Activated CD8-positive, alpha-beta memory T cell treated with anti-CD3 and anti-CD28 coated beads, Interleukin-2, amount 50 U/mL, for 1 hour (primary cell): ENCODE data around the gene KIF16B.
"Not testable (repeated sequence)": the region's sequence is repeated elsewhere in the genome, so short reads cannot be mapped to it uniquely, and the experiment has no call there.

Experiments
- DNase-seq: peaks from one replicate; pipeline ENCODE4 v3.0.0-alpha.2; 2020; ENCODE audit errors: extremely low read depth

The KIF16B gene

GRCh38 chr20:16589623-16590022 is 16.4 kb upstream of the KIF16B start:
- no peak for DNase-seq

DNA sequence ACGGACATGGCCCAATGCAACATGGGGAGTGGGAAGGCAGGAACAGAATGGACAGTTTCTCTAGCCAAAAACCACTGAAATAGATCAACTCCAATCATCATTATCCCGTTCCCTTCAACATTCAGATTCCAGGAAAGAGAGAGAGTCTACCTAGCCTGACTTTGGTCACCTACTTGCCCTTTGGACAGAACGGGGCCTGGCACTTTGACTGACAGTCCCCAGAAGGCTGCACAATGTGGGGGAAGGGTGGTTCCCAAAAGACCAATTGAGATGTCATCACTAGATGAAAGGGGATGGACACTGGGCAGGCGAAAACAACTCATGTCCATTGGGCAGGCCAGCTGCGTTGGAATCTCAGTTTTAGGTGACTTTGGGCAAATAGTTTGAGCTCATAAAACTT is 15.0 kb upstream of the KIF16B start:
- DNase-seq, result no peak

GRCh38 chr20:16587066-16587465 is 13.8 kb upstream of the KIF16B start:
- DNase-seq, result no peak

DNA sequence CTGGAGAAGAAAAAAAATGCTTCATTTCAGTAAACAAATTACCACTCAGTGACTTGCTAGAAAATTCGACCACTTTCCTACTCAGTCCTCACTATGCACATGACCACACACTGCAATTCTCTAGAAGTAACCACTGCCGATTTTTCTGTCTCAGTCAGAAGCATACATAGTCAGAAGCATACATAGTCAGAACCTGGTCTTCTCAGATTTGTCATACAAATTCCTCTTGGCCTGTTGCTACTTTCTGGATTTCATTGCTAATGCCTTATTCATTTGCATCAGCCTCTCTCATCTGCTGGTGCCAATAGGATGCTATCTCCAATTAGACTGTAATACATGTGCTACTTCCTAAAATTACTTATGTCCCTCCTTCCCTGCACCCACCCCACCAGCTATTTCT is 10.2 kb upstream of the KIF16B start:
- DNase-seq, result no peak

GRCh38 chr20:16581241-16581640 is 8.0 kb upstream of the KIF16B start:
- DNase-seq, result no peak

- DNase-seq, result no peak
These were observed 7.4 kb upstream of the KIF16B start for GRCh38 chr20:16580620-16581019.

DNA sequence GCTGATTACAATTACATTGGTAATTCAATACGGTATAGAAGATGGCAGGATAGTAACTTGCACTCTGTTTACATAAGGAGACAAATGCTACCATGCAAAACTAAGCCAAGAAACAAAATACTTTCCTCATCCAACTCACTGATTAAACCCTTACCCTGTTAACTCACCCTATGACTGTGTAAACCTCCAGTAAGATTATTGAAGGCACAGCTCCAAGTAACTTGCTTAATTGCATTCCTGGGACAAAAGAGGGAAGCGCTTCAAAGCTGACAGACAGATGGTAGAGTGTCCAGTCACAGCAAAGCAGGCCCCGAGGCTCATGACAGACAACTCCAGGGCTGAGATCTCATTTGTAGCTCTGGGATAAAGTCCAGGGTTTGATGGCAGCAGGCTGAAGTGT is 6.9 kb upstream of the KIF16B start:
- no peak for DNase-seq

DNA sequence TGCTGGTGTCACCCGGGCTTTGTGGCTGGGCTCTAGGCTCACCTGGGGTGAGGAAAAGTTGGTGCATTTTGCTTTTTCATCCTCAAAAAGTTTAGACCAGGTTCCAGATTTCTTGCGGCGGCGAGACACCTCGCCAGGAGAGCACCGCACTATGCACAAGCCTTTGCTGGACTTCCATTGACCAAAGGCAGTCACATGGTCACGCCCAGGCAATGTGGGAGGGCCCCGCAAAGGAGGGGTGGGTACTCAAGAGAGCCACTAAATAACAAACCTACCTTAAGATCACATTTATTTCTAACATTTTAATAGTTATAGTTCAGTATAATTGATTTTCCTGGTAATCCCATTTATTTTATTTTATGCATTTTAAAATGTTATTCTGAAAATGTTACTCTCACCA is 3.0 kb upstream of the KIF16B start:
- no peak for DNase-seq

GRCh38 chr20:16575390-16576140 is 2.3 kb upstream of the KIF16B start:
- no peak for DNase-seq

- DNase-seq, result peak; percentile 33
These were observed 1.6 kb upstream of the KIF16B start for GRCh38 chr20:16574656-16575355.

DNA sequence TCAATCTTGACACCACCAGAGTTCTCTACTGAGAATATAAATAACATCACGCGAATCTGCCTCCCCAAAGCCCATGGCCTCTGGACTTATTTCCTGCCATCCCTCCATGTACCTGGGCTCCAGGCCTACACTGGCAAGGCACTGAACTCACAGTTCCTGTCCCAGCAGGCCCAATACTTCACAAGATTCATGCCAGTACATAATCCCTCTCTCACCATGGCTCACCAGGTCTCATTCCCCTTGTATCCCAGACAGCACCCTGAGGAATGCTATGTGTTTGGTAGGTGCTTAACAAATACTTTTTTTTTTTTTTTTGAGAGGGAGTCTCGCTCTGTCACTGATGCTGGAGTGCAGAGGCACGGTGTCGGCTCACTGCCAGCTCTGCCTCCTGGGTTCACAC is 1.9 kb downstream of the KIF16B start:
- DNase-seq, result no peak

DNA sequence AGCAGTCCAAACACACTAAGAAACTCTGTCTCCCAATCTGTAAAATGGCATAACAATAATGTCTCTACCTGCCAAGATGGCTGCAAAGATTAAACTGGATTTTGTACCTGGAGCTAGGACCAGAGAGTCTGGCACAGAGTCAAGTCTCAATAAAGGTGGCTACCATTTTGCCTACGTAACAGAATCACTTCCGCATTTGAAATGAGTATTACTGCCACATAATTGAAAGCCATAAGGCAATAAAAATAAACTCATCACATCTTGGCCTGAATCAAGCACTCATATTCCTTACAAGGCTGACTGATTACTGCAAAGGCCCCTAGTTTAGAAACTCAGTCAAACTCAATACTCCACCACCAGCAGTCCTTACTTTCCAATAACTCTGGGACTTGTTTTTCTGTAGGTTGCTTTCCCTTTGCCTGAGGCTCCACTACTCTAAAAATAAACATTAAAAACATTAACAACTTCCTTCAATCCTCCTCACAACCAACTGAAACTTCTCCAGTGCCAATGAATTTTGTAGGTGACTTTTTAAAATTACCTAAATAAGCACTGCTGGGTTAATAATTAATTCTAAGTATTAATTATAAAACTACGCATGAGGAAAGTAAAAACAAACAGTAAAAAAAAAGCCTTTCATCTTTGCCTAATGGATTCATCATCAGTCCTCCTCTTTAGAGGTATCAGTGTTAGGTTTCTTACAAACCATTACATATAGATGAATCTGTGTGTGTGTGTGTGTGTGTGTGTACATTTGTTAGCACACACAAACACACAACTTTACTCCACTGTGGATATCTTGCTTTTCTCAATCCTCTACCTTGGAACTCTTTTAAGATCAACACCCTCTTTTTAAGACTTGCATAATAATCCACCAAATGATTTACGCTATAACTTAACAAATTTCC is 3.7 kb downstream of the KIF16B start:
- DNase-seq, result no peak

GRCh38 chr20:16566080-16566479 is 7.2 kb downstream of the KIF16B start:
- no peak for DNase-seq

DNA sequence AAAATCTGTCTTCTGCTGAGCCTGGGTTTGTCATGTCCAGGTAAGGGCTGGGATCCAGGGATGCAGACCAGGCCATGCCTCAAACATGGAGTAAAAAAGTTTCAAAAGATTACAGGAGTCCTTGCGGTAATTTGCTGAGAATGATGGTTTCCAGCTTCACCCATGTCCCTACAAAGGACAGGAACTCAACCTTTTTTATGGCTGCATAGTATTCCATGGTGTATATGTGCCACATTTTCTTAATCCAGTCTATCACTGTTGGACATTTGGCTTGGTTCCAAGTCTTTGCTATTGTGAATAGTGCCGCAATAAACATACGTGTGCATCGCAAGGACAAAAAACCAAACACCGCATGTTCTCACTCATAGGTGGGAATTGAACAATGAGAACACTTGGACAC is 9.2 kb downstream of the KIF16B start:
- not testable (repeated sequence) for DNase-seq

DNA sequence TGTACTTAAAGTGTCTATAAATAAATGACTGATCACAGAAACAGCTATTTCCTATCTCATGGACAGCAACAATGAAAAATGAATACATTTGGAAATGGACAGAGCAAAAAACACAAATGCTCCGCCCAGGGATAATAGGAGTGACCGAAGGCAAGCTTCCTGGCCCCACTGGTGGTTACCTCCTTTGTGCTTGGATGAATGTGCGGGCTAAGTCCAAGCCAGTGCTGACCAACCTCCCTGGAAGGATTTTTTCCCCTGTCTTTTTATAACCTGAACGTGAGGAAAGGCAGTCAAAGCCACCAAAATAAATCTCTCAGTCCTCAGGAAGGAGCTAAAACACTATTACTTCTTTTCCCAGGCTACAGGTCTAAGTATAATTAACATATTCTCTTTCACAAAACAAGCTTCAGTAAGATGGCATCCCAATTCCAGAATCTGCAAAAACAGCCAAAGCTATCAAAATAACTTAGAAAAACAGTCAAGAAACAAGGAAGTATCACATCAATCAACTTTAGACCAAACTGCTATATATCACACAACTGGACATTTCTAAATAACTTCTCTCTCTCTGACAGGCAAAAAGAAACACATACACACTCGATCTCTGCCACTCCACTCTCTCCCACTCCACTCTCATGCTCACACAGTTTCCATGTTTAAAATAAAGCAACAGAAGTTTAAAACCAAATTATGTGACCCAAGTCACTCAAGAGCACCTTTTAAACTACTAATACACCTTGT is 10.0 kb downstream of the KIF16B start:
- no peak for DNase-seq

- no peak for DNase-seq
These were observed 11.0 kb downstream of the KIF16B start for GRCh38 chr20:16562259-16562658.

GRCh38 chr20:16560661-16561060 is 12.6 kb downstream of the KIF16B start:
- DNase-seq, result no peak

GRCh38 chr20:16560216-16560615 is 13.0 kb downstream of the KIF16B start:
- no peak for DNase-seq

- DNase-seq, result no peak
These were observed 16.9 kb downstream of the KIF16B start for GRCh38 chr20:16556301-16556700.

DNA sequence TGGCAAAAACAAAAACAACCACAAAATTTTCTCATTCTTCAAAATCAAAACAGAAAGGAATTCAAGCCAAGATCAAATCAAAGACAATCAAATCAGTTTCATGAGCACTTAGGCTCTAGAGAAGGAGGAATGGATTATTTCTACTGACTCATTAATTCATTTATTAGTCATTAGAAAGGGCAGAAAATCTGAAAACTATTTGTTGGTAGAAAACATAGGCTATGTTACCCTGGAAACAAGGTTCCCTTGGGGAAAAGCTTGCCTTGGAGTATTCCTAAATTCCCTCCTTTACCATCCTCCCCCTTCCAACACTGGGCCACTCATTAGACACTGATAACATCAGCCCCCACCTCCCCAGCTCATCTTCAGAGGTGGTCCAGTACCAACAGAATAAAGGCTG is 17.5 kb downstream of the KIF16B start:
- no peak for DNase-seq

DNA sequence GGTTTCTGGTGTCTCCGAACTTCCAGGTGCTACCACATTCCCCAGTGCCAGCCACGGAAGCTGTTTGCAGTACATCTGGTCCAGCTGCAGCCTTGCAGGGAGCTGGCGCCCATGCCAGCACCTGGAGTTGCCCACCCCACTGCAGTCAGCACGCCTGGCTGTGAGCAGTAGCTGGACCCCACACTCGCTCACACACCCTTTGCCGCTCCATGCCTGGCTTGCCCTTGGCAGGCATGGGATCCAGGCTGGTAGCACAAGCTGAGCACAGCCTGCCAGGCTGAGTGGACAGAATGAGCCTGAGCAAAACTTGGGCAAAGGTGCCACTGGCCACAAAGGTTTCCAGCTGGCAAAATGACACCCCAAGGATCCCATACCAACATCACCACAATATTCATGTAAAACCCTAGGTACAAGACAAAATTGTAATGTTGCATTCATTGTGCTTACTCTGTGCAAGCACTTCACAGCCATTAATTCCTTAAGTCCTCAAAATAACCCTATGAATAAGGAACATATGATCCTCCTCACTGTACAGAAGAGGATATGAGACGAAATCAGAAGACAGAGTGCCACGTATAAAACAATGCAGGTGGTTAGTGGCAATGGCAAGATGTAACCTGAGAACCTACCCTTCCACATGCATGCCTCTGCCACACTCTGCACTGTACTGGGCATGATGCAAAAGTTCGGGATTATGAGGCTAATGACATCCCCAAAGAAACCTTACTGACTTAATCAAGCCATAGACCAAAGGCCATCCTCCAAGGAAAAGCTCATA is 18.3 kb downstream of the KIF16B start:
- no peak for DNase-seq
